ENCODE results near the gene OGFOD1. TPM values are rescaled to one million over a fixed set of nuclear protein-coding genes. Genes with fewer than 3 reads are reported as not detected.

Gene OGFOD1
- polyA plus RNA-seq, 1 donor (not counting 4 experiments of a cell fraction or from before 2014, with no cell fraction given): 70.5 TPM

DNA sequence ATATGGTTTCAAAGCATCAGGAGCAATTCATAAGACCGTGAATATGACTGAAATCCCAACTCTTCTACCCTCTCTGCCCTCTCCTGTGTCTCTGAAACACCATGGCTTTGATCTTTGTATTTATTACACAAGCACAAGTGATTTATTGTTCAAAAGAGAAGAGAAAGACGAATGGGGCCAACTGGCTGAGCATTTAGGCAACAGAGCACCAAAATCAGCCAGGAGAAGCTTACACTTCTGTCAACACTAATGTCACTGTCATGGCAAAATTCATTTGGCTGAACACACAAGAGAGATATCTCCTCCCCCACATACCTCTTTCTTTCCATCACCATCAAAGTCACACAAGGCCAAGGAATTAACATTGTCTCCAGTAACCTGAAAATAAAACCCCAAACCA lies 59.2 kb downstream of the OGFOD1 start:
- peaks cover 2% of the 10 kb centered on the region for H3K9me1 ChIP-seq (ENCODE audit: control insufficient read depth, extremely low read depth, insufficient read depth, low read length)
- peaks cover 22% of the 10 kb centered on the region for H3K4me1 ChIP-seq (ENCODE audit: control insufficient read depth, extremely low read depth, insufficient read depth, low read length)
- no peaks in the 10 kb centered on the region for H3K27me3 ChIP-seq (ENCODE audit: control insufficient read depth, extremely low read depth, insufficient read depth, low read length)
- no peaks in the 10 kb centered on the region for H3K9me3 ChIP-seq (ENCODE audit: control insufficient read depth, low read depth, low read length)
- no peak overlapping the region for H3K9ac ChIP-seq (ENCODE audit: control insufficient read depth, extremely low read depth, insufficient read depth, low read length)
- DNase-seq (ENCODE audit: low read depth, low spot score): no peak
- no peak overlapping the region for H3K4me3 ChIP-seq (ENCODE audit: control insufficient read depth in 2 of 3, extremely low read depth in 1 of 3, insufficient read depth in 2 of 3, low read depth in 1 of 3, low read length in 3 of 3)
- H3K79me2 ChIP-seq (ENCODE audit: control insufficient read depth, insufficient read depth, low read length): peaks cover 1% of the 10 kb centered on the region
- no peak overlapping the region for H3K4me2 ChIP-seq (ENCODE audit: control insufficient read depth, extremely low read depth, insufficient read depth, low read depth, low read length)
- no peak overlapping the region for H3K27ac ChIP-seq (ENCODE audit: control insufficient read depth, insufficient read depth, low read length)
- no peak for FAIRE-seq
- no peak for TF ChIP-seq EZH2 (IDR thresholded peaks at IDR 0.05; ENCODE audit: low read length)
- TF ChIP-seq, protein P1, sequence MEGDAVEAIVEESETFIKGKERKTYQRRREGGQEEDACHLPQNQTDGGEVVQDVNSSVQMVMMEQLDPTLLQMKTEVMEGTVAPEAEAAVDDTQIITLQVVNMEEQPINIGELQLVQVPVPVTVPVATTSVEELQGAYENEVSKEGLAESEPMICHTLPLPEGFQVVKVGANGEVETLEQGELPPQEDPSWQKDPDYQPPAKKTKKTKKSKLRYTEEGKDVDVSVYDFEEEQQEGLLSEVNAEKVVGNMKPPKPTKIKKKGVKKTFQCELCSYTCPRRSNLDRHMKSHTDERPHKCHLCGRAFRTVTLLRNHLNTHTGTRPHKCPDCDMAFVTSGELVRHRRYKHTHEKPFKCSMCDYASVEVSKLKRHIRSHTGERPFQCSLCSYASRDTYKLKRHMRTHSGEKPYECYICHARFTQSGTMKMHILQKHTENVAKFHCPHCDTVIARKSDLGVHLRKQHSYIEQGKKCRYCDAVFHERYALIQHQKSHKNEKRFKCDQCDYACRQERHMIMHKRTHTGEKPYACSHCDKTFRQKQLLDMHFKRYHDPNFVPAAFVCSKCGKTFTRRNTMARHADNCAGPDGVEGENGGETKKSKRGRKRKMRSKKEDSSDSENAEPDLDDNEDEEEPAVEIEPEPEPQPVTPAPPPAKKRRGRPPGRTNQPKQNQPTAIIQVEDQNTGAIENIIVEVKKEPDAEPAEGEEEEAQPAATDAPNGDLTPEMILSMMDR (optimal IDR thresholded peaks at IDR 0.05 in 1 of 3, IDR thresholded peaks at IDR 0.05 in 1 of 3, conservative IDR thresholded peaks at IDR 0.05 in 1 of 3; ENCODE audit: extremely low read depth in 1 of 3, insufficient read depth in 2 of 3, low read length in 3 of 3): no peak
- H3K36me3 ChIP-seq (ENCODE audit: control insufficient read depth in 2 of 2, extremely low read depth in 1 of 2, insufficient read depth in 2 of 2, low read length in 2 of 2): peaks cover 6 to 9% of the 10 kb centered on the region in 2 experiments
- no peak overlapping the region for H2AFZ ChIP-seq (ENCODE audit: control insufficient read depth, low read length)
- dilution Hi-C loops (cut with MboI; ENCODE audit: extremely low pct_ligation_motif_present, low sequenced_read_pairs): no loop called here
- H4K20me1 ChIP-seq (ENCODE audit: control insufficient read depth, extremely low read depth, insufficient read depth, low read length): no peaks in the 10 kb centered on the region

- no peak overlapping the region for H3K27ac ChIP-seq (ENCODE audit: control insufficient read depth, insufficient read depth, low read length)
- H3K9ac ChIP-seq (ENCODE audit: control insufficient read depth, extremely low read depth, insufficient read depth, low read length): no peak overlapping the region
- no peak overlapping the region for H2AFZ ChIP-seq (ENCODE audit: control insufficient read depth, low read length)
- DNase-seq (ENCODE audit: low read depth, low spot score) (no peak), FAIRE-seq (no peak)
- H4K20me1 ChIP-seq (ENCODE audit: control insufficient read depth, extremely low read depth, insufficient read depth, low read length): no peaks in the 10 kb centered on the region
- dilution Hi-C loops (cut with MboI; ENCODE audit: extremely low pct_ligation_motif_present, low sequenced_read_pairs): no loop called here
- H3K9me1 ChIP-seq (ENCODE audit: control insufficient read depth, extremely low read depth, insufficient read depth, low read length): peaks cover 2% of the 10 kb centered on the region
- H3K4me3 ChIP-seq (ENCODE audit: control insufficient read depth in 2 of 3, extremely low read depth in 1 of 3, insufficient read depth in 2 of 3, low read depth in 1 of 3, low read length in 3 of 3): no peak overlapping the region
- H3K9me3 ChIP-seq (ENCODE audit: control insufficient read depth, low read depth, low read length): no peaks in the 10 kb centered on the region
- peaks cover 6% of the 10 kb centered on the region for H3K79me2 ChIP-seq (ENCODE audit: control insufficient read depth, insufficient read depth, low read length)
- H3K4me2 ChIP-seq (ENCODE audit: control insufficient read depth, extremely low read depth, insufficient read depth, low read depth, low read length): no peak overlapping the region
- H3K36me3 ChIP-seq (ENCODE audit: control insufficient read depth in 2 of 2, extremely low read depth in 1 of 2, insufficient read depth in 2 of 2, low read length in 2 of 2): peaks cover 6% of the 10 kb centered on the region in 2 experiments
- H3K27me3 ChIP-seq (ENCODE audit: control insufficient read depth, extremely low read depth, insufficient read depth, low read length): no peaks in the 10 kb centered on the region
- TF ChIP-seq, protein P1 (optimal IDR thresholded peaks at IDR 0.05 in 1 of 3, IDR thresholded peaks at IDR 0.05 in 1 of 3, conservative IDR thresholded peaks at IDR 0.05 in 1 of 3; ENCODE audit: extremely low read depth in 1 of 3, insufficient read depth in 2 of 3, low read length in 3 of 3): no peak
- TF ChIP-seq EZH2 (IDR thresholded peaks at IDR 0.05; ENCODE audit: low read length): no peak
- H3K4me1 ChIP-seq (ENCODE audit: control insufficient read depth, extremely low read depth, insufficient read depth, low read length): peaks cover 18% of the 10 kb centered on the region
These were observed 60.7 kb downstream of the OGFOD1 start for GRCh38 chr16:56512025-56512424.
